ENCODE measurements around the gene PHLDB3.

PHLDB3 gene

GRCh38 chr19:43499042-43499441, 5.5 kb downstream of the PHLDB3 start:
- Histone ChIP-seq H2BK120ac (ENCODE audit: low read depth, low read length) (no peak overlapping the region), H3K4me2 (ENCODE audit: low read length, poor library complexity, severe bottlenecking) (no peak overlapping the region), H2BK12ac (ENCODE audit: low read length in 2 of 2) (no peak overlapping the region), H3K27ac (ENCODE audit: low read length, poor library complexity, severe bottlenecking) (no peak overlapping the region), H4K8ac (ENCODE audit: low read length) (no peak overlapping the region), H2AK5ac (ENCODE audit: low read length, severe bottlenecking) (no peak overlapping the region), H3K9me3 (ENCODE audit: control insufficient read depth, low read length) (no peaks in the 10 kb centered on the region), H3K4ac (ENCODE audit: low read depth in 1 of 2, low read length in 2 of 2) (no peak overlapping the region), H3K9ac (ENCODE audit: low read length) (no peak overlapping the region), H3K27me3 (ENCODE audit: control insufficient read depth in 1 of 2, insufficient read depth in 1 of 2, low read length in 2 of 2) (no peaks in the 10 kb centered on the region), H2BK5ac (ENCODE audit: low read depth, low read length, poor library complexity, severe bottlenecking) (no peak overlapping the region), H3K79me1 (replicated peaks; ENCODE audit: low read length, poor library complexity, severe bottlenecking) (peaks cover 8% of the 10 kb centered on the region), H3K36me3 (ENCODE audit: control insufficient read depth in 1 of 2, insufficient read depth in 2 of 2, low read depth in 1 of 2, low read length in 2 of 2) (peaks cover 36 to 42% of the 10 kb centered on the region in 2 experiments), H3K14ac (ENCODE audit: low read length in 2 of 2) (no peak overlapping the region), H2BK15ac (ENCODE audit: low read depth, poor library complexity, severe bottlenecking) (no peak overlapping the region), H3K4me1 (ENCODE audit: control insufficient read depth, insufficient read depth, low read depth, low read length) (peaks cover 5% of the 10 kb centered on the region), H3K18ac (ENCODE audit: low read depth in 1 of 2, low read length in 2 of 2) (no peak overlapping the region), H4K91ac (ENCODE audit: low read length) (no peak overlapping the region), H2AFZ (ENCODE audit: low read depth, low read length) (no peak overlapping the region), H3K4me3 (ENCODE audit: insufficient read depth in 1 of 2, low read depth in 1 of 2, low read length in 2 of 2) (no peak overlapping the region), H3K23ac (ENCODE audit: low read length in 2 of 2) (no peak overlapping the region)
- DNase-seq, result no peak
- WGBS, result 88% methylated on average over 3 of the region's 3 CpGs

- peaks cover 5% of the 10 kb centered on the region for H3K4me1 ChIP-seq (ENCODE audit: control insufficient read depth, insufficient read depth, low read depth, low read length)
- H3K27ac ChIP-seq (ENCODE audit: low read length, poor library complexity, severe bottlenecking), result no peak overlapping the region
- H3K36me3 ChIP-seq (ENCODE audit: control insufficient read depth in 1 of 2, insufficient read depth in 2 of 2, low read depth in 1 of 2, low read length in 2 of 2), result peaks cover 36 to 42% of the 10 kb centered on the region in 2 experiments
- H2BK12ac ChIP-seq (ENCODE audit: low read length in 2 of 2), result no peak overlapping the region
- no peak overlapping the region for H4K8ac ChIP-seq (ENCODE audit: low read length)
- no peak overlapping the region for H3K4me3 ChIP-seq (ENCODE audit: insufficient read depth in 1 of 2, low read depth in 1 of 2, low read length in 2 of 2)
- no peak overlapping the region for H2BK5ac ChIP-seq (ENCODE audit: low read depth, low read length, poor library complexity, severe bottlenecking)
- H3K4ac ChIP-seq (ENCODE audit: low read depth in 1 of 2, low read length in 2 of 2), result no peak overlapping the region
- no peak overlapping the region for H3K9ac ChIP-seq (ENCODE audit: low read length)
- no peak overlapping the region for H3K23ac ChIP-seq (ENCODE audit: low read length in 2 of 2)
- no peak overlapping the region for H2AFZ ChIP-seq (ENCODE audit: low read depth, low read length)
- H4K91ac ChIP-seq (ENCODE audit: low read length), result no peak overlapping the region
- no peak for DNase-seq
- no peaks in the 10 kb centered on the region for H3K27me3 ChIP-seq (ENCODE audit: control insufficient read depth in 1 of 2, insufficient read depth in 1 of 2, low read length in 2 of 2)
- H3K14ac ChIP-seq (ENCODE audit: low read length in 2 of 2), result no peak overlapping the region
- no peaks in the 10 kb centered on the region for H3K9me3 ChIP-seq (ENCODE audit: control insufficient read depth, low read length)
- H2AK5ac ChIP-seq (ENCODE audit: low read length, severe bottlenecking), result no peak overlapping the region
- H3K79me1 ChIP-seq (replicated peaks; ENCODE audit: low read length, poor library complexity, severe bottlenecking), result peaks cover 8% of the 10 kb centered on the region
- 85% methylated on average over 4 of the region's 5 CpGs for WGBS
- no peak overlapping the region for H3K18ac ChIP-seq (ENCODE audit: low read depth in 1 of 2, low read length in 2 of 2)
- H2BK15ac ChIP-seq (ENCODE audit: low read depth, poor library complexity, severe bottlenecking), result no peak overlapping the region
- no peak overlapping the region for H3K4me2 ChIP-seq (ENCODE audit: low read length, poor library complexity, severe bottlenecking)
- no peak overlapping the region for H2BK120ac ChIP-seq (ENCODE audit: low read depth, low read length)
These were observed 6.2 kb downstream of the PHLDB3 start for GRCh38 chr19:43498233-43498842.

GRCh38 chr19:43496960-43497359, 7.6 kb downstream of the PHLDB3 start:
- no peak overlapping the region for H3K9ac ChIP-seq (ENCODE audit: low read length)
- no peak overlapping the region for H2AK5ac ChIP-seq (ENCODE audit: low read length, severe bottlenecking)
- H3K18ac ChIP-seq (ENCODE audit: low read depth in 1 of 2, low read length in 2 of 2), result no peak overlapping the region
- no peak overlapping the region for H2AFZ ChIP-seq (ENCODE audit: low read depth, low read length)
- H3K14ac ChIP-seq (ENCODE audit: low read length in 2 of 2), result no peak overlapping the region
- H3K4ac ChIP-seq (ENCODE audit: low read depth in 1 of 2, low read length in 2 of 2), result no peak overlapping the region
- no peak overlapping the region for H3K4me2 ChIP-seq (ENCODE audit: low read length, poor library complexity, severe bottlenecking)
- no peak overlapping the region for H3K27ac ChIP-seq (ENCODE audit: low read length, poor library complexity, severe bottlenecking)
- no peak overlapping the region for H3K23ac ChIP-seq (ENCODE audit: low read length in 2 of 2)
- no peak overlapping the region for H4K91ac ChIP-seq (ENCODE audit: low read length)
- H3K27me3 ChIP-seq (ENCODE audit: control insufficient read depth in 1 of 2, insufficient read depth in 1 of 2, low read length in 2 of 2), result no peaks in the 10 kb centered on the region
- H3K36me3 ChIP-seq (ENCODE audit: control insufficient read depth in 1 of 2, insufficient read depth in 2 of 2, low read depth in 1 of 2, low read length in 2 of 2), result peaks cover 36 to 41% of the 10 kb centered on the region in 2 experiments
- H2BK5ac ChIP-seq (ENCODE audit: low read depth, low read length, poor library complexity, severe bottlenecking), result no peak overlapping the region
- no peak for DNase-seq
- 89% methylated on average over 7 of the region's 7 CpGs for WGBS
- H3K4me1 ChIP-seq (ENCODE audit: control insufficient read depth, insufficient read depth, low read depth, low read length), result peaks cover 1% of the 10 kb centered on the region
- H2BK120ac ChIP-seq (ENCODE audit: low read depth, low read length), result no peak overlapping the region
- H2BK12ac ChIP-seq (ENCODE audit: low read length in 2 of 2), result no peak overlapping the region
- H3K9me3 ChIP-seq (ENCODE audit: control insufficient read depth, low read length), result no peaks in the 10 kb centered on the region
- H3K79me1 ChIP-seq (replicated peaks; ENCODE audit: low read length, poor library complexity, severe bottlenecking), result peaks cover 6% of the 10 kb centered on the region
- H3K4me3 ChIP-seq (ENCODE audit: insufficient read depth in 1 of 2, low read depth in 1 of 2, low read length in 2 of 2), result no peak overlapping the region
- H2BK15ac ChIP-seq (ENCODE audit: low read depth, poor library complexity, severe bottlenecking), result no peak overlapping the region
- no peak overlapping the region for H4K8ac ChIP-seq (ENCODE audit: low read length)

GRCh38 chr19:43495082-43495481, 9.5 kb downstream of the PHLDB3 start:
- Histone ChIP-seq H3K9me3 (ENCODE audit: control insufficient read depth, low read length) (no peaks in the 10 kb centered on the region), H2BK5ac (ENCODE audit: low read depth, low read length, poor library complexity, severe bottlenecking) (no peak overlapping the region), H3K36me3 (ENCODE audit: control insufficient read depth in 1 of 2, insufficient read depth in 2 of 2, low read depth in 1 of 2, low read length in 2 of 2) (peaks cover 35 to 44% of the 10 kb centered on the region in 2 experiments), H2BK15ac (ENCODE audit: low read depth, poor library complexity, severe bottlenecking) (no peak overlapping the region), H3K4me3 (ENCODE audit: insufficient read depth in 1 of 2, low read depth in 1 of 2, low read length in 2 of 2) (no peak overlapping the region), H3K4me1 (ENCODE audit: control insufficient read depth, insufficient read depth, low read depth, low read length) (no peaks in the 10 kb centered on the region), H2AK5ac (ENCODE audit: low read length, severe bottlenecking) (no peak overlapping the region), H3K23ac (ENCODE audit: low read length in 2 of 2) (no peak overlapping the region), H3K4ac (ENCODE audit: low read depth in 1 of 2, low read length in 2 of 2) (no peak overlapping the region), H2BK12ac (ENCODE audit: low read length in 2 of 2) (no peak overlapping the region), H3K79me1 (replicated peaks; ENCODE audit: low read length, poor library complexity, severe bottlenecking) (no peaks in the 10 kb centered on the region), H4K8ac (ENCODE audit: low read length) (no peak overlapping the region), H2BK120ac (ENCODE audit: low read depth, low read length) (no peak overlapping the region), H3K18ac (ENCODE audit: low read depth in 1 of 2, low read length in 2 of 2) (no peak overlapping the region), H3K14ac (ENCODE audit: low read length in 2 of 2) (no peak overlapping the region), H3K27me3 (ENCODE audit: control insufficient read depth in 1 of 2, insufficient read depth in 1 of 2, low read length in 2 of 2) (no peaks in the 10 kb centered on the region), H2AFZ (ENCODE audit: low read depth, low read length) (no peak overlapping the region), H4K91ac (ENCODE audit: low read length) (no peak overlapping the region), H3K27ac (ENCODE audit: low read length, poor library complexity, severe bottlenecking) (no peak overlapping the region), H3K9ac (ENCODE audit: low read length) (no peak overlapping the region), H3K4me2 (ENCODE audit: low read length, poor library complexity, severe bottlenecking) (no peak overlapping the region)
- no peak for DNase-seq
- WGBS, result 86% methylated on average over 8 of the region's 8 CpGs
